Stomach (tissue), 9 donors: ENCODE data around the gene ARHGAP4. TPM values are rescaled to one million over a fixed set of nuclear protein-coding genes. Genes with fewer than 3 reads are reported as not detected.

Experiments
- DNase-seq, 2 donors: peaks; one replicate each; pipeline versions ENCODE4 v3.0.0 to v3.0.0-alpha.2; 2013 to 2019
- H3K27ac ChIP-seq, 5 donors: fragments of 200-600 bp in 4 of 5; sonication (generic) in 4 of 5; one replicate each; pipeline ENCODE4 v1.5.1; 2013 to 2019; ENCODE audit warnings: mild to moderate bottlenecking in 1 of 5, moderate library complexity in 1 of 5
- H3K27me3 ChIP-seq, 3 donors: fragments of 200-600 bp; sonication (generic); one replicate each; pipeline ENCODE4 v1.5.1; 2017 to 2019; ENCODE audit warnings: mixed run types in 1 of 3
- H3K36me3 ChIP-seq, 4 donors: fragments of 200-600 bp; sonication (generic); 1 replicate in 3 of 4; 2 replicates in 1 of 4; pipeline ENCODE4 v1.5.1; 2016 to 2019
- H3K4me1 ChIP-seq, 4 donors: fragments of 200-600 bp; sonication (generic); one replicate each; pipeline ENCODE4 v1.5.1; 2016 to 2019
- H3K4me3 ChIP-seq, 4 donors: fragments of 200-600 bp; sonication (generic) in 3 of 4; one replicate each; pipeline ENCODE4 v1.5.1; 2016 to 2019; ENCODE audit warnings: mild to moderate bottlenecking in 1 of 4
- H3K9me3 ChIP-seq, 4 donors: fragments of 200-600 bp; sonication (generic); one replicate each; pipeline ENCODE4 v1.5.1; 2016 to 2019
- EP300 ChIP-seq: sonication (generic); formaldehyde crosslinking; IDR thresholded peaks from one replicate; pipeline ENCODE4 v1.6.1; 2017; ENCODE audit warnings: antibody characterized with exemption
- POLR2A ChIP-seq, 4 donors: fragments of 450-650 bp; IDR thresholded peaks; one replicate each; pipeline ENCODE4 v1.6.1; 2016; ENCODE audit warnings: antibody characterized with exemption in 4 of 4, control low read depth in 2 of 4, mild to moderate bottlenecking in 1 of 4, moderate library complexity in 1 of 4
- POLR2AphosphoS5 ChIP-seq, 3 donors: sonication (generic); formaldehyde crosslinking; IDR thresholded peaks; one replicate each; pipeline ENCODE4 v1.6.1; 2016; ENCODE audit warnings: antibody characterized with exemption in 3 of 3
- WGBS, 5 donors: extraction: QIAGEN DNeasy Blood & Tissue Kit in 3 of 5; methylation state at CpG; one replicate each; pipeline versions ENCODE4 v1.1.5 to v1.1.7; 2013 to 2018; 5-methylcytosine and 5-hydroxymethylcytosine counted together
- intact Hi-C: fragments of 100-400 bp; cut with DNase I; formaldehyde crosslinking; loops from one replicate; pipeline ENCODE4 v1.15.1; 2023; ENCODE audit warnings: low total_unique reads
- polyA plus RNA-seq, 3 donors: library from polyadenylated mRNA; stranded (reverse); fragments of 200-250 nt; gene quantifications; one replicate each; pipeline ENCODE4 v1.2.3, GENCODE V29; 2013
- total RNA-seq, 5 donors: library from RNA; depleted of rRNA; stranded (reverse); fragments of >200 nt; gene quantifications; one replicate each; pipeline versions ENCODE4 v1.1.0 to v1.2.3, GENCODE V29; 2014 to 2016
- TF ChIP-seq, protein P1 (sequence below), 7 experiments: fragments of 450-650 bp in 4 of 7; fragments of 200-600 bp in 3 of 7; sonication (generic) in 3 of 7; IDR thresholded peaks; one replicate each; pipeline ENCODE4 v1.5.1; 2016 to 2019; ENCODE audit warnings: antibody characterized with exemption in 7 of 7, control low read depth in 2 of 7, mild to moderate bottlenecking in 1 of 7
- donor health status: healthy with polysubstance abuse.
- donor health status: Bipolar disorder and iron deficiency.
- donor health status: healthy.

Gene ARHGAP4
- total and polyA plus RNA-seq, 8 donors = 18.5 to 93.9 (median 40.3) TPM

DNA sequence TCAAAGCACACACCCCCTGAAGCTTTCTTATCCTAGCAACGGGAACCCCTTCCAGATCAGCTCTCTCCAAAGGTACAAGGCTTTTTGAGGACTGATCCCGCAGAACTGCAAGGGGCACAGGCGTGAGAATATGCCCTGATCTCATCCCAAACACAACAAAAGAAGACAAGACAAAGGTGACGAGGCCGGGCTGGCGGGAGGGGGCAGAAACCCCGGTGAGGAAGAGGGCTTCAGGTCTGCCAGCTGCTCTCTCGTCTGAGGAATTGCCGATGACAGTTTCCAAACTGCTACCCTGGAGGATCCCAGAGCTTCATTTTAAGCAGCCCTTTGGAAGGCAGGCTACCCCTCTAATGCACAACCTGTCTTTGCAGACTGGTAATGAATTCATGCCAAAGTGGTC lies 42.2 kb upstream of the ARHGAP4 start:
- no peak for DNase-seq
- peaks cover under 1 to 13% (median 11%) of the 10 kb centered on the region in 4 donors for H3K36me3 ChIP-seq
- H3K9me3 ChIP-seq = no peaks in the 10 kb centered on the region
- no peaks in the 10 kb centered on the region for H3K27me3 ChIP-seq
- WGBS, 5 donors = 33 to 72% (median 49%) methylated on average over 3 to 9 of the region's 9 CpGs
- peak overlapping the region; percentile 2 to 99 (median 99) for H3K27ac ChIP-seq
- intact Hi-C loops = no loop called here
- no peak for TF ChIP-seq EP300
- no peak for TF ChIP-seq POLR2AphosphoS5 (IDR thresholded peaks at IDR 0.05)
- TF ChIP-seq, protein P1, sequence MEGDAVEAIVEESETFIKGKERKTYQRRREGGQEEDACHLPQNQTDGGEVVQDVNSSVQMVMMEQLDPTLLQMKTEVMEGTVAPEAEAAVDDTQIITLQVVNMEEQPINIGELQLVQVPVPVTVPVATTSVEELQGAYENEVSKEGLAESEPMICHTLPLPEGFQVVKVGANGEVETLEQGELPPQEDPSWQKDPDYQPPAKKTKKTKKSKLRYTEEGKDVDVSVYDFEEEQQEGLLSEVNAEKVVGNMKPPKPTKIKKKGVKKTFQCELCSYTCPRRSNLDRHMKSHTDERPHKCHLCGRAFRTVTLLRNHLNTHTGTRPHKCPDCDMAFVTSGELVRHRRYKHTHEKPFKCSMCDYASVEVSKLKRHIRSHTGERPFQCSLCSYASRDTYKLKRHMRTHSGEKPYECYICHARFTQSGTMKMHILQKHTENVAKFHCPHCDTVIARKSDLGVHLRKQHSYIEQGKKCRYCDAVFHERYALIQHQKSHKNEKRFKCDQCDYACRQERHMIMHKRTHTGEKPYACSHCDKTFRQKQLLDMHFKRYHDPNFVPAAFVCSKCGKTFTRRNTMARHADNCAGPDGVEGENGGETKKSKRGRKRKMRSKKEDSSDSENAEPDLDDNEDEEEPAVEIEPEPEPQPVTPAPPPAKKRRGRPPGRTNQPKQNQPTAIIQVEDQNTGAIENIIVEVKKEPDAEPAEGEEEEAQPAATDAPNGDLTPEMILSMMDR (IDR thresholded peaks at IDR 0.05) = no peak
- H3K4me3 ChIP-seq = peak overlapping the region; percentile 77 to 90 (median 84)
- peaks cover 34 to 60% (median 52%) of the 10 kb centered on the region in 4 donors for H3K4me1 ChIP-seq

DNA sequence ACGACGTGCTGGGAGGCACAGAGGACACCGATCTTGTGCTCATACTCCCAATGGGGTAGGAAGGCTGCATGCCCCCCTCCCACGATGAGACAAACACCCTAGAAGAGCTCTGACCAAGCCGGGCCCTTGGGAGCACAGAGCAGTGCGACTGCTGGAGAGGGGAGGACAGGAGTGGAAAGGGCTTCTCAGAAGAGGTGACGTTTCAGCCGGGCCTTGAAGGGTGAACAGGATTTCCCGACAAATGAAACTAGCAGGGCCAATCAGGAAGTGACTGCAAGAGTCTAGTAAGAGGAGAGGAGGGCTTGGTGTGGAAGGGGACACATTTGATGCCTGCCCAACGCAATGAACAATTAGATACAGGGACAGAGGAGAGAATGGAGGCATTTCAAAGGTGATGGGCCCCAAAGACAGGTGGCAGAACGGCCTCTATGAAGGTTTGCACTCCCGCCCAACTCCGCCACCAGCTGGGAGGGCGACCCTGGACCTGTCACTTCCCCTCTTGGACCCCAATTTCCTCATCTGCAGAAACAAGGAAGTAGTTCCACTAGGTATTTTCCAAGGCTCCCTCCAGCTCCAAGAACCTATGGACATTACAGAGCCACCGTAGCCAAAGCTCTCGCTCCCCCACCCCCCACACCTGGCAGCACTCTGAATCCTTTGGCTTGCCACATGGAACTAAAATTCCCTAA lies 41.6 kb upstream of the ARHGAP4 start:
- Histone ChIP-seq H3K27me3 (no peaks in the 10 kb centered on the region), H3K4me3 (peak overlapping the region in 2 of 4 donors; percentile 88 to 90), H3K4me1 (peaks cover 34 to 59% (median 50%) of the 10 kb centered on the region in 4 donors), H3K36me3 (peaks cover 6 to 18% (median 17%) of the 10 kb centered on the region in 4 donors), H3K27ac (peak overlapping the region; percentile 2 to 99 (median 99)), H3K9me3 (no peaks in the 10 kb centered on the region)
- 40 to 73% (median 41%) methylated on average over 9 to 16 of the region's 16 CpGs for WGBS, 5 donors
- no peak for DNase-seq
- TF ChIP-seq EP300 = no peak
- no peak for TF ChIP-seq POLR2A (IDR thresholded peaks at IDR 0.05)
- TF ChIP-seq, protein P1 (IDR thresholded peaks at IDR 0.05) = no peak
- TF ChIP-seq POLR2AphosphoS5 (IDR thresholded peaks at IDR 0.05) = no peak
- intact Hi-C loops = no loop called here

DNA sequence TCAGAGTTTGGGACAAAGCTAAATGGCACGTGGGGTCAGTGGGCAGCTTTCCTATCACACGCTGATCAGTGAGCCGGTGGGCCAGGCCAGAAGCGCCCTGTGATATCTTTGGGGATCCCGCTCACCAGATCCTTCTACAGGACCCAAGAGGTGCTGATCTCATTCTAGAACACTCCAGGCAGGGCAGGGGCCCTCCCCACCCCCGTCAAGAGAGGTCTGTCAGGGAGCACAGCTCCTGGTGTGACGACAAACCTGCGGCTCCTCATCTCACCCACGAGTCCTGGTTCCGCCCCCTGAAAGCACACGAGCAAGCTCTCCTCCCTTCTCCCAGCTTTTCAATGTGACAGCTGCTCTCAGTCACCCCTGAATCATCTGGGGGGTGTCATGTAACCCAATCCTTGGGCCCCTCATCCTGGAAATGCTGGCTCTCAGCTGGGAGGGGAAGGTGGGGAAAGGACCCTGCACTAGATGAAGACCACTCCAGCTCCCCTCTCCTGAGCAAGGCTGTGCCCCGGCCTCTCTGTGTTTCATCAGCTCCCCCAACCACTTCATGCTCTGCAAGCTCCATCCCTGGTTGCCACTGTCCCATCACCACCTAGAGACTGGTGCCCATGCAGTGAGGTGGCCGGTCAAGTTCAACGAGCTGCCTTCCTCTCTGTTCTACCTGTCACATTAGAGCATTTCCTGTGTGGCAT lies 40.9 kb upstream of the ARHGAP4 start:
- 42 to 76% (median 56%) methylated on average over 9 to 14 of the region's 14 CpGs for WGBS, 5 donors
- TF ChIP-seq, protein P1 (IDR thresholded peaks at IDR 0.05) = no peak
- TF ChIP-seq EP300 (no peak), POLR2AphosphoS5 (IDR thresholded peaks at IDR 0.05) (no peak), POLR2A (IDR thresholded peaks at IDR 0.05) (no peak)
- Histone ChIP-seq H3K36me3 (peaks cover 13 to 25% (median 24%) of the 10 kb centered on the region in 4 donors), H3K4me3 (peak overlapping the region in 2 of 4 donors; percentile 88 to 90), H3K27ac (peak overlapping the region in 4 of 5 donors; percentile 99), H3K27me3 (no peaks in the 10 kb centered on the region), H3K9me3 (no peaks in the 10 kb centered on the region), H3K4me1 (peaks cover 34 to 59% (median 50%) of the 10 kb centered on the region in 4 donors)
- no peak for DNase-seq
- intact Hi-C loops = no loop called here

DNA sequence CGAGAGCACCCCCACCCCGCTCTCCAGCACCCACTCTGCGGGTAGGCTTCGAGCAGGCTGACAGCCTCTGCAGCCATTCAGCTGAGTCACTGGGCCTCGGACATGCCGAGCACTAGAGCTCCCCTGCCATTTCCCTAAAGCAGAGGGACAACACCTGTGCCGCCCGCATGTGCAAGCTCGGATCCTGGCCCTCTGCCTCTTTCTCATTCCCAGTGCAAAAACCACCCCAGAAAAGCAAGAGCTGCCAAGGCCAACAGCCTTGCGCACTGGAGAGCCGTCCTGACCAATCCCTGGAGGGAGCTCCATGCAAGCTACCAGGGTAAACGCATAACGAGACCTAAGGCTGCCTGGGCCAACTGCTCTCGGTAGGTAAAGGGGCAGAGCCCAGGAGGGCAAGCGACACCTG lies 40.2 kb upstream of the ARHGAP4 start:
- H3K4me1 ChIP-seq = peaks cover 34 to 59% (median 50%) of the 10 kb centered on the region in 4 donors
- intact Hi-C loops = no loop called here
- H3K27me3 ChIP-seq = no peaks in the 10 kb centered on the region
- TF ChIP-seq POLR2AphosphoS5 (IDR thresholded peaks at IDR 0.05) = no peak
- no peak for TF ChIP-seq EP300
- TF ChIP-seq, protein P1 (IDR thresholded peaks at IDR 0.05) = no peak
- TF ChIP-seq POLR2A (IDR thresholded peaks at IDR 0.05) = no peak
- peak in 1 of 2 donors; percentile 60 for DNase-seq
- H3K36me3 ChIP-seq = peaks cover 20 to 32% (median 31%) of the 10 kb centered on the region in 4 donors
- WGBS, 5 donors = 36 to 69% (median 60%) methylated on average over 8 to 15 of the region's 15 CpGs
- H3K9me3 ChIP-seq = no peaks in the 10 kb centered on the region
- peak overlapping the region in 3 of 5 donors; percentile 99 for H3K27ac ChIP-seq
- H3K4me3 ChIP-seq = peak overlapping the region in 1 of 4 donors; percentile 90
